KMS-11 (cell line): ENCODE results near the gene TOR1AIP1.

Experiments
- H2AFZ ChIP-seq: fragments of 200-600 bp; sonication (generic); 2 replicates; pipeline ENCODE4 v1.6.1; 2016; ENCODE audit warnings: antibody characterized with exemption, mixed run types, low read depth
- H3K27ac ChIP-seq: fragments of 200-600 bp; sonication (generic); 2 replicates; pipeline ENCODE4 v1.6.1; 2016; ENCODE audit warnings: mild to moderate bottlenecking, mixed run types
- H3K27me3 ChIP-seq: fragments of 200-600 bp; sonication (generic); 2 replicates; pipeline ENCODE4 v1.6.1; 2017; ENCODE audit warnings: mild to moderate bottlenecking, low read depth, mixed run types, moderate library complexity; ENCODE audit not compliant: insufficient read depth
- H3K36me3 ChIP-seq: fragments of 200-600 bp; sonication (generic); 2 replicates; pipeline ENCODE4 v1.6.1; 2017; ENCODE audit warnings: mild to moderate bottlenecking, mixed run types; ENCODE audit not compliant: insufficient read depth
- H3K4me1 ChIP-seq: fragments of 200-600 bp; sonication (generic); 2 replicates; pipeline ENCODE4 v1.6.1; 2016; ENCODE audit warnings: mild to moderate bottlenecking, low read depth, mixed run types; ENCODE audit not compliant: poor library complexity, severe bottlenecking
- H3K4me2 ChIP-seq: fragments of 200-600 bp; sonication (generic); 2 replicates; pipeline ENCODE4 v1.7.0; 2016; ENCODE audit warnings: mild to moderate bottlenecking, mixed run types
- H3K4me3 ChIP-seq: fragments of 200-600 bp; sonication (generic); IDR thresholded peaks from 2 replicates; pipeline ENCODE4 v1.6.1; 2017; ENCODE audit warnings: low read depth, low read length, mixed read lengths; ENCODE audit not compliant: insufficient read depth
- H3K79me2 ChIP-seq: fragments of 200-600 bp; sonication (generic); 2 replicates; pipeline ENCODE4 v1.6.1; 2016; ENCODE audit warnings: low read depth, mixed run types; ENCODE audit not compliant: insufficient read depth
- H3K9ac ChIP-seq: fragments of 200-600 bp; sonication (generic); 2 replicates; pipeline ENCODE4 v1.6.1; 2016; ENCODE audit warnings: mild to moderate bottlenecking, mixed run types
- H4K20me1 ChIP-seq: fragments of 200-600 bp; sonication (generic); 2 replicates; pipeline ENCODE4 v1.6.1; 2016; ENCODE audit warnings: mild to moderate bottlenecking, mixed run types; ENCODE audit not compliant: insufficient read depth
- TF ChIP-seq, protein P1 (sequence below): fragments of 200-600 bp; sonication (generic); conservative IDR thresholded peaks from 2 replicates; pipeline ENCODE4 v1.6.1; 2017; ENCODE audit warnings: low read depth, mild to moderate bottlenecking, antibody characterized with exemption, low read length, moderate library complexity, mixed read lengths

Gene TOR1AIP1

DNA sequence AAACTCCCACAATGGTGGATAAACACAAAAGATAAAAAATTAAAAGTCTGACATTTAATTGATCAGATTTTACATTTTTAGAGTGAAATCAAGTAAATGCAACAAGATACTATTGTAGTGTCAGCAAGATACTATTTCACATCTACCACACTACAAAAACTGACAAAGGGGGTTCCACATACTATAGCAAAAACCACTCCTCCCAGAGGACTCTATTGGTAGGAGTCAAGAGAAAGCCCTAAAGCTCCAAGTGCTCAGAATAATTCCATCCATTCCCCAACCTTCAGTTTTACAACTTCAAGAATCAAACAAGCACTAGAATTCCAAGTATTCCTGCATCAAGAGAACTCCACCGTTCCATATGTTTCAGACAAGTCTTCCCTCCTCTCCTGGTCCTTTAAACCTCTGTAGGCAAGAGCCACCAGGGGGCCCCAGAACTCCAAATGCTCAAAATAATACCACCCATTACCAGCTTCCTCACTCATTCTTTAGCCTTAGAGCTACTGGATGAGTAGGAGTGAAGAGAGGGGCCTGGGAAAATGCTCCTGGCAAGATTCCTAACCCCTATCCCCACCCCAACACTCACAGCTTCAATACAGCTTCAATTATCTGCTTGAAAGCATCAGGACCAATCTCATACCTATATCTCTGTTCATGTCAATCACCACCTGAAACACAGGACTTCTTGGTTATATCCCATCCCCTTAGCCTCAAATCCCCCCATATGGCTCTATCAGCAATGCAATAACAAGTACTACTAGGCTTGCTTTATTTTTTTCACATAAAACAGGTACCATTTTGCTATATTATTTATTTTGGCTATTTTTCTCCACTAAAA is 14.4 kb upstream of the TOR1AIP1 start:
- H2AFZ ChIP-seq = no peak overlapping the region
- H3K4me1 ChIP-seq = peaks cover 14% of the 10 kb centered on the region
- no peak overlapping the region for H3K27ac ChIP-seq
- H3K36me3 ChIP-seq = no peaks in the 10 kb centered on the region; the same call in 1 of the 2 replicates
- TF ChIP-seq, protein P1, sequence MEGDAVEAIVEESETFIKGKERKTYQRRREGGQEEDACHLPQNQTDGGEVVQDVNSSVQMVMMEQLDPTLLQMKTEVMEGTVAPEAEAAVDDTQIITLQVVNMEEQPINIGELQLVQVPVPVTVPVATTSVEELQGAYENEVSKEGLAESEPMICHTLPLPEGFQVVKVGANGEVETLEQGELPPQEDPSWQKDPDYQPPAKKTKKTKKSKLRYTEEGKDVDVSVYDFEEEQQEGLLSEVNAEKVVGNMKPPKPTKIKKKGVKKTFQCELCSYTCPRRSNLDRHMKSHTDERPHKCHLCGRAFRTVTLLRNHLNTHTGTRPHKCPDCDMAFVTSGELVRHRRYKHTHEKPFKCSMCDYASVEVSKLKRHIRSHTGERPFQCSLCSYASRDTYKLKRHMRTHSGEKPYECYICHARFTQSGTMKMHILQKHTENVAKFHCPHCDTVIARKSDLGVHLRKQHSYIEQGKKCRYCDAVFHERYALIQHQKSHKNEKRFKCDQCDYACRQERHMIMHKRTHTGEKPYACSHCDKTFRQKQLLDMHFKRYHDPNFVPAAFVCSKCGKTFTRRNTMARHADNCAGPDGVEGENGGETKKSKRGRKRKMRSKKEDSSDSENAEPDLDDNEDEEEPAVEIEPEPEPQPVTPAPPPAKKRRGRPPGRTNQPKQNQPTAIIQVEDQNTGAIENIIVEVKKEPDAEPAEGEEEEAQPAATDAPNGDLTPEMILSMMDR = peak; percentile 99
- no peak overlapping the region for H3K4me3 ChIP-seq
- H3K27me3 ChIP-seq = no peaks in the 10 kb centered on the region
- H3K9ac ChIP-seq = no peak overlapping the region
- H3K79me2 ChIP-seq = peaks cover 18% of the 10 kb centered on the region
- H3K4me2 ChIP-seq = no peak overlapping the region
- H4K20me1 ChIP-seq = no peaks in the 10 kb centered on the region

DNA sequence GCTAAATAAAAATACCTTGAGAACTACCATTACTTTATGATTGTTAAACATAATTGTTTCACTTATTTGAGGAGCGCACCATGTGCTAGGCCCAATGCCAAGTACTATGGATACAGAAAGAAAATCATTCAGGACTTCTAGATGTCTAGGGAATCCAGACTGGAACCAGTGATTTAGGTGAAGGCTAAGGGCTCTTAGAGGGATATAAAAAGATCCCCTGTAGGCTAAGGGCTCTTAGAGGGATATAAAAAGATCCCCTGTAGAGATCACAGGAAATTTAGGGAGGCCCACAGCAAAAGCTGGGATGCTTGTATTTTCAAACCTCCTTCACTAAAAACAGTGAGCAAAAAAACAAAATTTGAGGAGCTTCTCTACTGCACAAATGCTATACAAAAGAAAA is 11.2 kb upstream of the TOR1AIP1 start:
- H3K36me3 ChIP-seq = peaks cover 4% of the 10 kb centered on the region; the same call in 1 of the 2 replicates
- TF ChIP-seq, protein P1 = no peak
- no peak overlapping the region for H3K4me2 ChIP-seq
- peaks cover 23% of the 10 kb centered on the region for H3K4me1 ChIP-seq
- peaks cover 37% of the 10 kb centered on the region for H3K79me2 ChIP-seq
- H4K20me1 ChIP-seq = no peaks in the 10 kb centered on the region
- H3K9ac ChIP-seq = no peak overlapping the region
- no peak overlapping the region for H3K4me3 ChIP-seq
- H3K27me3 ChIP-seq = no peaks in the 10 kb centered on the region
- H2AFZ ChIP-seq = no peak overlapping the region
- no peak overlapping the region for H3K27ac ChIP-seq

DNA sequence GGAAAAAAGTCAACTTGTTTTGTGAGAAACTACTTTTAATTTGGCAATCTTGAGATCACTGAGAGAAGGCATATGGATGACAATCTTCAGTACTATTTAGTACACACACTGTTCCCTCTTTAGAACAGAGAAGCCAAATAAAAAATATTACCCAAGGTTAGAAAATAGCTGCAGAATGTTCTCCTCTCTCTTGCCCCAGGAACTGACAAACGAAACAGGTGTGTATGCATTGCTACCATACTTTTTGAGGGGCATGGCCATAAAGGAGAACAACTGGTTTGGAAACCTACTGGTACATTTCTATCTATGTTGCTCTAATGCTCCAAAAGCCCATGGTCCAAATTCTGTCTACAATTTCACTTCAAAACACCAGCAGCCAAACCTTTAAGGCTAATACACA is 10.1 kb upstream of the TOR1AIP1 start:
- Histone ChIP-seq H3K36me3 (peaks cover 6% of the 10 kb centered on the region; the same call in 1 of the 2 replicates), H3K79me2 (peaks cover 48% of the 10 kb centered on the region), H3K9ac (no peak overlapping the region), H3K27me3 (no peaks in the 10 kb centered on the region), H4K20me1 (no peaks in the 10 kb centered on the region), H2AFZ (no peak overlapping the region), H3K4me2 (no peak overlapping the region), H3K4me3 (no peak overlapping the region), H3K27ac (no peak overlapping the region), H3K4me1 (peaks cover 34% of the 10 kb centered on the region)
- TF ChIP-seq, protein P1 = no peak

DNA sequence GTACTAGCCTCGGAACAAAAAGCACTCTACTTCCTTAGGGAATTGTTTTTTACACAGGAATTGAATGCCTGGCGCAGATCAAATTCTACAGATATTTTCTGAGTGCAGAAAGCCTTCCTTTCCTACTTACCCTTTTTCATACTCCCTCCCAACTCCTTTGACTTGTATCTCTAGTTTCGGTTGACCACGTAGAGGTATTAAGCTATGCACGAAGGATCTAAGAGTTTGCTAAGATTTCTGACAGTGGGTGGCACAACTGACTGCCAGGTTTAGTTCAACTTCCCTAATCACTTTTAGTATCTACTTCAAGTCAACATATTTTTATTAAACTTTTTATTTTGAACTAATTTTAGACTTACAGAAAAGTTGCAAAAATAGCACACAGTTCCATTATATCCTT is 9.5 kb upstream of the TOR1AIP1 start:
- peaks cover 49% of the 10 kb centered on the region for H3K79me2 ChIP-seq
- H3K9ac ChIP-seq = no peak overlapping the region
- H3K27me3 ChIP-seq = no peaks in the 10 kb centered on the region
- no peaks in the 10 kb centered on the region for H4K20me1 ChIP-seq
- no peak overlapping the region for H3K4me3 ChIP-seq
- H3K4me1 ChIP-seq = peaks cover 36% of the 10 kb centered on the region
- H3K36me3 ChIP-seq = peaks cover 6% of the 10 kb centered on the region; the same call in 1 of the 2 replicates
- no peak overlapping the region for H3K4me2 ChIP-seq
- no peak overlapping the region for H2AFZ ChIP-seq
- TF ChIP-seq, protein P1 = no peak
- H3K27ac ChIP-seq = no peak overlapping the region
